Measurements from ENCODE around the gene GPSM1.
"Not testable (repeated sequence)": the region's sequence is repeated elsewhere in the genome, so short reads cannot be mapped to it uniquely, and the experiment has no call there.

The GPSM1 gene

GRCh38 chr9:136319244-136319643 is 8.1 kb upstream of the GPSM1 start:
- not testable (repeated sequence) for DNase-seq

GRCh38 chr9:136319955-136320354 is 7.4 kb upstream of the GPSM1 start:
- not testable (repeated sequence) for DNase-seq

- DNase-seq = not testable (repeated sequence)
Observed at GRCh38 chr9:136320972-136321371, 6.4 kb upstream of the GPSM1 start.

GRCh38 chr9:136321561-136321960 is 5.8 kb upstream of the GPSM1 start:
- no peak for DNase-seq

GRCh38 chr9:136322756-136323330 is 4.5 kb upstream of the GPSM1 start:
- DNase-seq = no peak

- no peak for DNase-seq
Observed at GRCh38 chr9:136323371-136323789, 4.0 kb upstream of the GPSM1 start.

- DNase-seq = no peak
Observed at GRCh38 chr9:136324501-136325300, 2.6 kb upstream of the GPSM1 start.

GRCh38 chr9:136325358-136325757 is 2.0 kb upstream of the GPSM1 start:
- no peak for DNase-seq

- no peak for DNase-seq
Observed at GRCh38 chr9:136326061-136326760, 1.1 kb upstream of the GPSM1 start.

GRCh38 chr9:136326761-136327303 is 507 bp upstream of the GPSM1 start:
- no peak for DNase-seq

- no peak for DNase-seq
Observed at GRCh38 chr9:136328011-136328621, 777 bp downstream of the GPSM1 start.

GRCh38 chr9:136328622-136329041 is 1.3 kb downstream of the GPSM1 start:
- DNase-seq = no peak

- DNase-seq = no peak
Observed at GRCh38 chr9:136329211-136329627, 1.9 kb downstream of the GPSM1 start.

- DNase-seq = no peak
Observed at GRCh38 chr9:136329636-136330405, 2.5 kb downstream of the GPSM1 start.

GRCh38 chr9:136330406-136330990 is 3.2 kb downstream of the GPSM1 start:
- no peak for DNase-seq

GRCh38 chr9:136331030-136331429 is 3.7 kb downstream of the GPSM1 start:
- DNase-seq = no peak

- no peak for DNase-seq
Observed at GRCh38 chr9:136331556-136332481, 4.5 kb downstream of the GPSM1 start.

GRCh38 chr9:136332482-136332983 is 5.2 kb downstream of the GPSM1 start:
- no peak for DNase-seq

GRCh38 chr9:136333045-136333444 is 5.7 kb downstream of the GPSM1 start:
- DNase-seq = no peak

GRCh38 chr9:136333486-136333885 is 6.1 kb downstream of the GPSM1 start:
- no peak for DNase-seq

- DNase-seq = no peak
Observed at GRCh38 chr9:136334541-136334940, 7.2 kb downstream of the GPSM1 start.
